ENCODE measurements around the gene DCUN1D2.
"Not testable (repeated sequence)": the region's sequence is repeated elsewhere in the genome, so short reads cannot be mapped to it uniquely, and the experiment has no call there.

DCUN1D2 gene

DNA sequence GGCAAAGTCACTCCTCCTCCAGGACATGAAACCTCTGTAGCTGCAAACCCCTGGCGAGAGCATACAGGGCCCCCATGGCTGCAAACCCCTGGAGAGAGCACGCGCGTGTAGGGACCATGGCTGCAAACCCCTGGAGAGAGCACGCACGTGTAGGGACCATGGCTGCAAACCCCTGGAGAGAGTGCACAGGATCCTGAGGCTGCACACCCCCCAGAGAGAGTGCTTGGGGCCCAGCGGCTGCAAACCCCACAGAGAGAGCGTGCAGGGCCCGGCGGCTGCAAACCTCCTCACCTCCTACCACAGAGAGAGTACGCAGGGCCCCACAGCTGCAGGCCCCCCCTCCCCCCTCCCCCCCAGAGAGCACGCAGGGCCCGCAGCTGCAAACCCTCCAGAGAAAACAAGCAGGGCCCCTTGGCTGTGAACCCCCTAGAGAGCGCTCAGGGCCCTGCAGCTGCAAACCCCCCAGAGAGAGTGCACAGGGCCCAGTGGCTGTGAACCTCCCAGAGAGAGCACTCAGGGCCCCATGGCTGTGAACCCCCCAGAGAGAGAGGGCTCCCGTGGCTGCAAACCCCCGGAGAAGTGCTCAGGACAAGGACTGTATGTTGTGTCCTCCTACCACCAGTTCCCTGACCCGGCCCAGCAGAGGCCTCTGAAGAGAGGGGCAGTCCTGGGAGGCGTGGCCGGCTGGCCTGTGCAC, 44.6 kb downstream of the DCUN1D2 start:
- no peak for DNase-seq (ENCODE audit: low read depth)

DNA sequence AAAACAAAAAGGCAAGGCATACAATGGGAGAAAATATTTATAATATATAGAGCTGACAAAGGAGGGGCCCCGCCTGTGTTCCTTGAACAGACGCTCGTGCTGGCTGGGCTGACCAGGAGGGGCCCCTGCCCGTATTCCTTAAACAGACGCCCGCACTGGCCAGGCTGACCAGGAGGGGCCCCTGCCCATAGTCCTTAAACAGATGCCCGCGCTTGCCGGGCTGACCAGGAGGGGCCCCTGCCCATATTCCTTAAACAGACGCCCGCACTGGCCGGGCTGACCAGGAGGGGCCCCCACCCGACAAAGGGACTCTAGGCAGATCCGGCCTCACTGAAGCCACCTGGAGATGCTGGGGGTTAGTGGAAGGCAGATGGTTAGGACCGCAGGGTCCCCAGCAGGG, 46.5 kb downstream of the DCUN1D2 start:
- DNase-seq (ENCODE audit: low read depth): no peak

- DNase-seq (ENCODE audit: low read depth): no peak
Measured at GRCh38 chr13:113442985-113443362, 47.5 kb downstream of the DCUN1D2 start.

- DNase-seq (ENCODE audit: low read depth): no peak
Measured at GRCh38 chr13:113442354-113442984, 48.0 kb downstream of the DCUN1D2 start.

DNA sequence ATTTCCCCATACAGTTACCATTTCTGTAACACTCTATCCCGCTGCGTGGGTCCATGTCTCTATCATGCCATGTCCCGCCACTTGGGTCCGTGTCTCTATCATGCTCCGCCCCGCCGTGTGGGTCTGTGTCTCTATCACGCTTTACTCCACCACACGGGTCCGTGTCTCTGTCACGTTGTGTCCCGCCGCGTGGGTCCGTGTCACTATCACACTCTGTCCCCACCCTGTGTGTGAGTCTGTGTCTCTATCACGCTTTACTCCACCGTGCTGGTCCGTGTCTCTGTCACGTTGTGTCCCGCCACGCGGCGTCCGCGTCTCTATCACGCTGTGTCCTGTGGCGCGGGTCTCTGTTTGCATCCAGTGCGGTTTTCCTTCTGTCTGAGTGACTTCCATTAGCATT, 48.9 kb downstream of the DCUN1D2 start:
- no peak for DNase-seq (ENCODE audit: low read depth)

DNA sequence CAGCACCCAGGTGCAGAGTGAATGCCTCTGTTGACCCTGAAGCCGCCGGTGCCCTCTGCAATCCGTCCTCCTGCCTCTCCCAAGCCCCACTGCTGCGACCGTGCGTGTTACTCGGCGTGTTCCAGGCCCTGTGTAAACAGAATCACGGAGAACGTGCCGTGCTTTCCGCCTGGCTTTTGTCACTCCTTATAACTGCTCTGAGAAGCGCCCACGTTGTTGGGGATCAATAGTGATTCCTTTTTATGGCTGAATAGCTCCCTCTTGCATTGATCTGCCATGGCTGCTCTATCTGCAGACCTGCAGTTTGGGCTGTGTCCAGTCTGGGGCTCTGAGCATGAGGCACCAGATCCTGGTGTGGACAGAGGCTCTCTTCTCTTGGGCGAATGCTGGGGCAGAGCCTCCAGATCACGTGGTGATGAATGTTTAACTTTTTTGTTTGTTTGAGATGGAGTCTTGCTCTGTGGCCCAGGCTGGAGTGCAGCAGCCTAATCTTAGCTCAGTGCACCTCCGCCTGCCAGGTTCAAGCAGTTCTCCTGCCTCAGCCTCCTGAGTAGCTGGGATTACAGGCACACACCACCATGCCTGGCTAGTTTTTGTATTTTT, 53.0 kb downstream of the DCUN1D2 start:
- DNase-seq (ENCODE audit: low read depth): no peak

- not testable (repeated sequence) for DNase-seq (ENCODE audit: low read depth)
Measured at GRCh38 chr13:113436866-113437265, 53.6 kb downstream of the DCUN1D2 start.

GRCh38 chr13:113435907-113436306, 54.6 kb downstream of the DCUN1D2 start:
- DNase-seq (ENCODE audit: low read depth): not testable (repeated sequence)

DNA sequence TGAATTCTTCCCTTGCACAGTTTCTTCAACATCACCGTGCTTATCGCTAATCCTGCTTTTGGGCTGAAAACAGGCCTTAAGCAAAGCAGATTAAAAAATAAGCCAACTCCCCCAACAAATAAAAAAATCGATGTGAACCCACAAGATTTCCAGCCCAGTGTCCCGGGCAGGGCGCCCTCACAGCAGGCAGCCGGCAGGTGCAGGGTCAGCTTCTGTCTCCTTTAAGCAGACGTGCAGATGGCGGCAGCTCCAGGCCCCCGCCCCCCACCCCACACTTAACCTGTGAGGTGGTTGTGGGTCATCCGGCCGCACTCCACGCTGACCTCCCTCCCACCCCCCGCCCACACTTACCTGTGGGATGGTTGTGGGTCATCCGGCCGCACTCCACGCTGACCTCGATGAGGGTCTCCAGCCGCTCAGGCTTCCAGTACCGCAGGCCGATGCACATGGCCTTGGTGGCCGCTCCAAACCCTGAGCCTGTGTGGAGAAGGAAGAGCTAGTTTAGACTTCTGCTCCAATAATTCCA, 57.1 kb downstream of the DCUN1D2 start:
- no peak for DNase-seq (ENCODE audit: low read depth)

GRCh38 chr13:113432506-113433270, 57.8 kb downstream of the DCUN1D2 start:
- no peak for DNase-seq (ENCODE audit: low read depth)

GRCh38 chr13:113431171-113431570, 59.3 kb downstream of the DCUN1D2 start:
- no peak for DNase-seq (ENCODE audit: low read depth)

DNA sequence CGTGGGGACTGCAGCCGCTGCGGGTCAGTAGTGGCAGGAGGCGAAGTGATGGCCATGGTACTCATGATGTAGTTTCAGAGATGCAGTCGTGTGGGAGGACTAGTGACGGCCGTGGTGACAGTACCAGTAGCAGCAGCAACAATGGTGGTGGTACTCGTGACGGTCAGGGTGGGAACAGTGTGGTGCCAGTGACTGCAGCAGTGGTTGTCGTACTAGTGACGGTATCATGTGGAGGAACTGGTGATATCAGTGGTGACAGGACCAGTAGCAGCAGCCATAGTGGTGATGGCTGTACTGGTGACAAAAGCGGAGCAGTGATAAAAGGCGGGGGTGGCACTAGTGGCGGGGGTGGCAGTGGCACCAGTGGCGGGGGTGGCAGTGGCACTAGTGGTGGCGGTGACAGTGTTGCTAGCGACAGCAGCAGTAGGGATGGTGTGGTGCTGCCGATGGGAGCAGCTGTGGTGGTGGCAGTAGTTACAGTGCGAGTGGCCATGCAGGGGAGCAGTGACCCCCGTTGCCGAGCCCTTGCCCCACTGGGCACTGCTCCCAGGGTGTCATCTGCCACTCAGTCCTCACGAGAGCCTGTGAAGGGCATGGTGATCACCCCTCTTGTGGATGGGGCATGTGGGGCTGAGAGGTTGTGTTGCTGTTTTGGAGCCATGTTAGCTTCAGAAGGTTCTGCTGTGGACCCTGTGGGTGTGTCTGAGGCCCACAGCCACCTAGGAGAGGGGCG, 60.0 kb downstream of the DCUN1D2 start:
- DNase-seq (ENCODE audit: low read depth): no peak

- DNase-seq (ENCODE audit: low read depth): no peak
Measured at GRCh38 chr13:113429608-113429985, 60.9 kb downstream of the DCUN1D2 start.

- no peak for DNase-seq (ENCODE audit: low read depth)
Measured at GRCh38 chr13:113428871-113429607, 61.5 kb downstream of the DCUN1D2 start.

DNA sequence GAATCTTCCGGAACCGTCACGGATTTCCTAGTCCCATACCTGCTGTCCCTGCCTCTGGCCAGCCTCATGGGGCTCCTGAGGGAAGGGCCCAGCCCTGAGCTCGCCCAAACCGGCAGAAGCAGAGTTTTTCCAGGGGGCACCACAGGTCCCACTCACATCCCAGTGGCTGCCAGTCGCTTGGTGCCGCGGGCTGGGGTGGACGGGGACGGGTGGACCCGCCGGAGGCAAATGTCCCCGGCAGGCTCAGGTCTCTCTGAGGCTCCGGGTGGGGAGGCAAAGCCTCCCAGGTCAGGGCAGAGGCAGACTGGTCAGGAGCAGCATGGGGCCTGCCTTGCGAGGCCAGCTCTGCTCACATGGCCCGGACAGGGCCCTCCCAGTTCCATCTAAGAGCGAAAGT, 62.0 kb downstream of the DCUN1D2 start:
- DNase-seq (ENCODE audit: low read depth): no peak

GRCh38 chr13:113427562-113428468, 62.7 kb downstream of the DCUN1D2 start:
- DNase-seq (ENCODE audit: low read depth): no peak

DNA sequence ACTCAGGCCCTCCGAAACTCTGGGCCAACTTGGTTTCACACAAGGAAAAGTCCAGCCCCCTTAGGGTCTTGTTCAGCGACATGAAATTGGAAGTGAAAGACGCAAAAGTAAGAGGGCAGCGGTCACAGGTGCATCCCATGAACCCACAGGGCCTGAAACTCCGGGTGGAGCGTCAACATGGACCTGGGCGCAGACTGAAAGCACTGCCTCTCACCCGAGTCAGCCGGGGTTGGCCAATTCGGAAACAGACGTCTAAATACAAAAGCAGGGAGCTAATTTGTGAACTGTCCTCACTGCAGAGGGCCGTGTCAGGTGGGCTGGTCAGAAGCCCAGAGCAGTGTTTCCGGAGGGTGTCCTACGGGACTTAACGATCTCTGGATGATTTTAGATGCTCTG, 63.9 kb downstream of the DCUN1D2 start:
- DNase-seq (ENCODE audit: low read depth): no peak

- DNase-seq (ENCODE audit: low read depth): no peak
Measured at GRCh38 chr13:113425941-113426590, 64.4 kb downstream of the DCUN1D2 start.

- no peak for DNase-seq (ENCODE audit: low read depth)
Measured at GRCh38 chr13:113423520-113424163, 66.9 kb downstream of the DCUN1D2 start.

All from CMK (cell line).